OCI-LY3 (cell line): ENCODE results near the gene HSD11B1.

Experiments
- H2AFZ ChIP-seq: fragments of 200-600, 300-600 bp; shearing (Covaris generic); 2 replicates; pipeline ENCODE4 v1.6.0; 2014; ENCODE audit warnings: antibody characterized with exemption, low read depth, low read length
- H3K27ac ChIP-seq: fragments of 200-600, 300-600 bp; sonication (generic); 2 replicates; pipeline ENCODE4 v1.5.1; 2014; ENCODE audit warnings: mild to moderate bottlenecking, low read length, moderate library complexity, mixed read lengths
- H3K27me3 ChIP-seq: fragments of 200-600, 300-600 bp; sonication (generic); 2 replicates; pipeline ENCODE4 v1.6.1; 2014; ENCODE audit warnings: low read depth, low read length, mixed read lengths
- H3K36me3 ChIP-seq: fragments of 200-600, 300-600 bp; sonication (generic); replicated peaks from 2 replicates; pipeline ENCODE3; 2014; ENCODE audit warnings: low read depth, low read length, mixed read lengths
- H3K4me1 ChIP-seq: fragments of 300-600, 200-600 bp; sonication (generic); 2 replicates; pipeline ENCODE4 v1.6.1; 2014; ENCODE audit warnings: low read length, mixed read lengths
- H3K4me2 ChIP-seq: fragments of 200-600, 300-600 bp; sonication (generic); 2 replicates; pipeline ENCODE4 v1.6.1; 2014; ENCODE audit warnings: low read length, mixed read lengths
- H3K4me3 ChIP-seq: fragments of 300-600, 200-600 bp; sonication (generic); 2 replicates; pipeline ENCODE4 v1.5.1; 2014; ENCODE audit warnings: antibody characterized with exemption, mild to moderate bottlenecking, low read length, moderate library complexity
- H3K79me2 ChIP-seq: fragments of 300-600, 200-600 bp; shearing (Covaris generic); 2 replicates; pipeline ENCODE4 v1.6.1; 2014; ENCODE audit warnings: mild to moderate bottlenecking, low read length, mixed read lengths
- H3K9ac ChIP-seq: fragments of 300-600, 200-600 bp; shearing (Covaris generic); 2 replicates; pipeline ENCODE4 v1.6.0; 2014; ENCODE audit warnings: mild to moderate bottlenecking, low read length, moderate library complexity
- H3K9me3 ChIP-seq: fragments of 200-600, 300-600 bp; shearing (Covaris generic); 2 replicates; pipeline ENCODE4 v1.6.1; 2014; ENCODE audit warnings: low read length, mixed read lengths; ENCODE audit not compliant: insufficient read depth
- H4K20me1 ChIP-seq: fragments of 200-600, 300-600 bp; sonication (generic); 2 replicates; pipeline ENCODE4 v1.6.1; 2016; ENCODE audit warnings: low read length, mixed read lengths; ENCODE audit not compliant: insufficient read depth
- EZH2phosphoT487 ChIP-seq: fragments of 200-600 bp; shearing (Covaris generic); IDR thresholded peaks from 2 replicates; pipeline ENCODE4 v1.6.1; 2018; ENCODE audit warnings: antibody characterized with exemption, mixed run types, low read depth
- TF ChIP-seq, protein P1 (sequence below): fragments of 200-600, 300-600 bp; sonication (generic); IDR thresholded peaks from 2 replicates; pipeline ENCODE4 v1.5.1; 2014; ENCODE audit warnings: antibody characterized with exemption, low read length, low read depth

HSD11B1 gene

GRCh38 chr1:209678981-209679539 is 25.6 kb upstream of the HSD11B1 start:
- H2AFZ ChIP-seq, result no peak overlapping the region
- peak overlapping the region; percentile 60 for H3K4me2 ChIP-seq
- H3K4me1 ChIP-seq, result peaks cover 44% of the 10 kb centered on the region
- TF ChIP-seq EZH2phosphoT487, result no peak
- TF ChIP-seq, protein P1, sequence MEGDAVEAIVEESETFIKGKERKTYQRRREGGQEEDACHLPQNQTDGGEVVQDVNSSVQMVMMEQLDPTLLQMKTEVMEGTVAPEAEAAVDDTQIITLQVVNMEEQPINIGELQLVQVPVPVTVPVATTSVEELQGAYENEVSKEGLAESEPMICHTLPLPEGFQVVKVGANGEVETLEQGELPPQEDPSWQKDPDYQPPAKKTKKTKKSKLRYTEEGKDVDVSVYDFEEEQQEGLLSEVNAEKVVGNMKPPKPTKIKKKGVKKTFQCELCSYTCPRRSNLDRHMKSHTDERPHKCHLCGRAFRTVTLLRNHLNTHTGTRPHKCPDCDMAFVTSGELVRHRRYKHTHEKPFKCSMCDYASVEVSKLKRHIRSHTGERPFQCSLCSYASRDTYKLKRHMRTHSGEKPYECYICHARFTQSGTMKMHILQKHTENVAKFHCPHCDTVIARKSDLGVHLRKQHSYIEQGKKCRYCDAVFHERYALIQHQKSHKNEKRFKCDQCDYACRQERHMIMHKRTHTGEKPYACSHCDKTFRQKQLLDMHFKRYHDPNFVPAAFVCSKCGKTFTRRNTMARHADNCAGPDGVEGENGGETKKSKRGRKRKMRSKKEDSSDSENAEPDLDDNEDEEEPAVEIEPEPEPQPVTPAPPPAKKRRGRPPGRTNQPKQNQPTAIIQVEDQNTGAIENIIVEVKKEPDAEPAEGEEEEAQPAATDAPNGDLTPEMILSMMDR, result no peak
- peaks cover 47% of the 10 kb centered on the region for H3K27me3 ChIP-seq
- H4K20me1 ChIP-seq, result no peaks in the 10 kb centered on the region
- peak overlapping the region; percentile 46 for H3K27ac ChIP-seq
- no peaks in the 10 kb centered on the region for H3K36me3 ChIP-seq
- peak overlapping the region; percentile 33 for H3K4me3 ChIP-seq
- H3K9me3 ChIP-seq, result no peaks in the 10 kb centered on the region; the same call in 1 of the 2 replicates
- no peaks in the 10 kb centered on the region for H3K79me2 ChIP-seq
- H3K9ac ChIP-seq, result peak overlapping the region; percentile 22; the same call in 1 of the 2 replicates

GRCh38 chr1:209685821-209686220 is 18.8 kb upstream of the HSD11B1 start:
- no peaks in the 10 kb centered on the region for H4K20me1 ChIP-seq
- no peak overlapping the region for H3K9ac ChIP-seq
- H3K4me2 ChIP-seq, result peak overlapping the region; percentile 39
- no peak overlapping the region for H3K4me3 ChIP-seq
- no peaks in the 10 kb centered on the region for H3K36me3 ChIP-seq
- no peaks in the 10 kb centered on the region for H3K9me3 ChIP-seq
- H3K27ac ChIP-seq, result no peak overlapping the region
- peaks cover 26% of the 10 kb centered on the region for H3K27me3 ChIP-seq
- H2AFZ ChIP-seq, result no peak overlapping the region
- peaks cover 23% of the 10 kb centered on the region for H3K4me1 ChIP-seq
- TF ChIP-seq EZH2phosphoT487, result no peak
- TF ChIP-seq, protein P1, result peak; percentile 23
- H3K79me2 ChIP-seq, result no peaks in the 10 kb centered on the region

GRCh38 chr1:209686322-209686721 is 18.3 kb upstream of the HSD11B1 start:
- H3K4me3 ChIP-seq, result no peak overlapping the region
- H4K20me1 ChIP-seq, result no peaks in the 10 kb centered on the region
- H2AFZ ChIP-seq, result no peak overlapping the region
- H3K4me2 ChIP-seq, result no peak overlapping the region
- peaks cover 23% of the 10 kb centered on the region for H3K4me1 ChIP-seq
- no peaks in the 10 kb centered on the region for H3K36me3 ChIP-seq
- H3K27ac ChIP-seq, result no peak overlapping the region
- H3K9ac ChIP-seq, result no peak overlapping the region
- H3K27me3 ChIP-seq, result peaks cover 21% of the 10 kb centered on the region
- TF ChIP-seq, protein P1, result no peak
- TF ChIP-seq EZH2phosphoT487, result no peak
- no peaks in the 10 kb centered on the region for H3K79me2 ChIP-seq
- no peaks in the 10 kb centered on the region for H3K9me3 ChIP-seq

GRCh38 chr1:209688746-209689234 is 15.9 kb upstream of the HSD11B1 start:
- TF ChIP-seq EZH2phosphoT487, result no peak
- TF ChIP-seq, protein P1, result no peak
- Histone ChIP-seq H3K4me2 (no peak overlapping the region), H3K9ac (no peak overlapping the region)

More at GRCh38 chr1:209688746-209689234, 15.9 kb upstream of the HSD11B1 start:
- Histone ChIP-seq H3K4me1 (peaks cover 26% of the 10 kb centered on the region), H3K27ac (no peak overlapping the region), H3K27me3 (peaks cover 13% of the 10 kb centered on the region), H3K4me3 (no peak overlapping the region), H3K9me3 (no peaks in the 10 kb centered on the region), H3K36me3 (no peaks in the 10 kb centered on the region), H3K79me2 (no peaks in the 10 kb centered on the region), H4K20me1 (no peaks in the 10 kb centered on the region), H2AFZ (no peak overlapping the region)
